H1 (cell line): ENCODE results near the gene CSF1. TPM values are rescaled to one million over a fixed set of nuclear protein-coding genes. Genes with fewer than 3 reads are reported as not detected.
A peak's percentile ranks its signal among the peaks of the same experiment; 100 is the strongest.

Experiments used
- ASH2L ChIP-seq: fragments of 200-600, 300-600 bp; sonication (generic); IDR thresholded peaks from one replicate; pipeline ENCODE4 v1.7.1; 2017; ENCODE audit warnings: low read length
- CEBPB ChIP-seq: IDR thresholded peaks from 2 replicates; pipeline ENCODE4 v1.6.1; 2012; ENCODE audit warnings: low read depth, low read length
- CHD2 ChIP-seq: IDR thresholded peaks from 2 replicates; pipeline ENCODE4 v1.6.1; 2012; ENCODE audit warnings: low read length, improper control_type of control experiment
- CTBP2 ChIP-seq: IDR thresholded peaks from 2 replicates; pipeline ENCODE4 v1.7.0; 2011; ENCODE audit warnings: borderline replicate concordance, mild to moderate bottlenecking, moderate library complexity, mixed read lengths, low read length; ENCODE audit not compliant: insufficient read depth, insufficient read length
- EGR1 ChIP-seq: IDR thresholded peaks from 2 replicates; pipeline ENCODE4 v1.6.1; 2011; ENCODE audit warnings: low read depth, low read length, borderline replicate concordance
- GABPA ChIP-seq: IDR thresholded peaks from 2 replicates; pipeline ENCODE4 v1.6.1; 2011; ENCODE audit warnings: mild to moderate bottlenecking, low read length, moderate library complexity, borderline replicate concordance; ENCODE audit not compliant: insufficient read depth
- GTF2F1 ChIP-seq: IDR thresholded peaks from 2 replicates; pipeline ENCODE4 v1.6.1; 2012; ENCODE audit warnings: low read depth, low read length, improper control_type of control experiment, borderline replicate concordance
- HDAC6 ChIP-seq: IDR thresholded peaks from one replicate; pipeline ENCODE4 v1.7.1; 2012; ENCODE audit warnings: low read depth, mild to moderate bottlenecking, inconsistent platforms, low read length, moderate library complexity
- JUND ChIP-seq: IDR thresholded peaks from 2 replicates; pipeline ENCODE4 v1.6.1; 2011; ENCODE audit warnings: mild to moderate bottlenecking, improper control_type of control experiment, low read length
- KDM5A ChIP-seq: fragments of 200-600 bp; IDR thresholded peaks from 2 replicates; pipeline ENCODE4 v1.7.1; 2012; ENCODE audit warnings: mild to moderate bottlenecking, low read length, inconsistent platforms, mixed read lengths
- PHF8 ChIP-seq: fragments of 200-600 bp; sonication (generic); conservative IDR thresholded peaks from 2 replicates; pipeline ENCODE4 v1.7.1; 2012; ENCODE audit warnings: low read depth, mild to moderate bottlenecking, inconsistent platforms, low read length, moderate library complexity
- POLR2A ChIP-seq, 2 experiments: IDR thresholded peaks; 1 replicate in 1 of 2; 2 replicates in 1 of 2; pipeline ENCODE4 v1.6.1; 2011; ENCODE audit warnings: low read depth in 2 of 2, low read length in 2 of 2, mild to moderate bottlenecking in 2 of 2; ENCODE audit errors: control extremely low read depth in 1 of 2
- RAD21 ChIP-seq, 2 experiments: IDR thresholded peaks in 1 of 2; conservative IDR thresholded peaks in 1 of 2; 2 replicates each; pipeline ENCODE4 v1.6.1; 2011; ENCODE audit warnings: low read depth in 2 of 2, low read length in 2 of 2, improper control_type of control experiment in 1 of 2, inconsistent platforms in 1 of 2, mild to moderate bottlenecking in 1 of 2, moderate library complexity in 1 of 2
- RFX5 ChIP-seq: IDR thresholded peaks from 2 replicates; pipeline ENCODE4 v1.6.1; 2011; ENCODE audit warnings: low read depth, low read length, improper control_type of control experiment, borderline replicate concordance
- SIRT6 ChIP-seq: IDR thresholded peaks from one replicate; pipeline ENCODE4 v1.7.1; 2012; ENCODE audit warnings: low read length, inconsistent platforms
- SP1 ChIP-seq: IDR thresholded peaks from 2 replicates; pipeline ENCODE4 v1.6.1; 2011; ENCODE audit warnings: low read depth, low read length
- SP4 ChIP-seq: IDR thresholded peaks from 2 replicates; pipeline ENCODE4 v1.6.1; 2012; ENCODE audit warnings: low read length, inconsistent platforms
- SRF ChIP-seq: IDR thresholded peaks from 2 replicates; pipeline ENCODE4 v1.6.1; 2011; ENCODE audit warnings: mild to moderate bottlenecking, low read depth, low read length, moderate library complexity
- TAF1 ChIP-seq: IDR thresholded peaks from 2 replicates; pipeline ENCODE4 v1.6.1; 2011; ENCODE audit warnings: mild to moderate bottlenecking, low read depth, low read length
- TBP ChIP-seq: IDR thresholded peaks from 2 replicates; pipeline ENCODE4 v1.6.1; 2011; ENCODE audit warnings: low read depth, low read length, improper control_type of control experiment
- ZNF274 ChIP-seq: IDR thresholded peaks from 2 replicates; pipeline ENCODE4 v1.7.0; 2012; ENCODE audit warnings: low read length, borderline replicate concordance; ENCODE audit errors: extremely low read depth
- polyA plus RNA-seq, 7 experiments: library from polyadenylated mRNA; depleted of rRNA in 3 of 7; stranded (reverse) in 5 of 7; unstranded in 2 of 7; fragments of >200 nt in 5 of 7; fragments of 200-250 nt in 2 of 7; gene quantifications; 1 replicate in 5 of 7; 2 replicates in 1 of 7; 4 replicates in 1 of 7; pipeline versions ENCODE4 v1.2.1 to v1.2.3, GENCODE V29; 2011 to 2013; ENCODE audit warnings: missing spikeins in 2 of 7, mixed read lengths in 2 of 7
- total RNA-seq: library from RNA; stranded (reverse); fragmentation: NEBNext Ultra II Directional; extraction: Animal tissue kit (Norgen Biotek cat#: 25700); gene quantifications from 2 replicates; pipeline ENCODE4 v1.2.1, GENCODE V29; 2021
- TF ChIP-seq, protein P1 (sequence below): IDR thresholded peaks from 2 replicates; pipeline ENCODE4 v1.6.1; 2012; ENCODE audit warnings: inconsistent platforms
- TF ChIP-seq, protein P2 (sequence below): IDR thresholded peaks from 2 replicates; pipeline ENCODE4 v1.6.1; 2012; ENCODE audit warnings: low read length, inconsistent platforms
- TF ChIP-seq, protein P3 (sequence below): IDR thresholded peaks from 2 replicates; pipeline ENCODE4 v1.6.1; 2012; ENCODE audit warnings: inconsistent platforms

The CSF1 gene
- total and polyA plus RNA-seq, 2 of the 8 experiments (the other 6 are each of a cell fraction or from before 2014, with no cell fraction given) = 3.3 to 5.4 TPM

DNA sequence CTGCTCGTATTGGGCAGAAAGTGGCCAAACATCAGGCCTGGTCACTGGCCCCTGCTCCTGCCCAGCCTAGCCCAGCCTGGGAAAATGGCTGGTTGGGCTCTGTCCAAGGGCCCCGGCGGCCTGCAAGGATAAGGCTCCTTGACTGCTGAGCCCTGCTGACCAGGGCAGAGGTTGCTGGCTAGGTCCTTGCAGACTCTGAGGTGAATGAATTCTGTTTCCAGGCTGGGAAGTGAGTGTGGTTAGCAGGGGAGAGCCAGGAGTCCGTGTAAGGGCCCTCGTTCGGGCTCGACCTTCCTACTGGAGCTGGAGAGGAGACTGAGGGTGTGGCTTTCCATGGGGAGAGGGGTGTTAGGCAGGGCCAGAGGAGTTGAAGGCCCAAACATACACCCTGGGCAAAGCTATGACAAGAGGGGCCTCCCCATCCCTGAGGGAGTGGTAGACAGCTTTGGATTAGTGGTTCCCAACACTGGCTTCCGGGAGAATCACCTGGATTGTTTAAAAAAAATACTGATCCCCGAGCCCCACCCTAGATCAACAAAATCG is 20.6 kb downstream of the CSF1 start (continued):
- TF ChIP-seq HDAC6 (no peak), CHD2 (no peak), CTBP2 (peak; percentile 90), SRF (no peak), SIRT6 (no peak), GTF2F1 (no peak), SP4 (0 out of 2 replicates have a peak, but pooled peaks have one; percentile 40), PHF8 (no peak), CEBPB (no peak), RFX5 (no peak), JUND (peak; percentile 77), RAD21 (IDR thresholded peaks at IDR 0.05 in 1 of 2, conservative IDR thresholded peaks at IDR 0.05 in 1 of 2; ENCODE audit: low read depth in 2 of 2, low read length in 2 of 2) (peak; percentile 30 to 47; a peak in 3 of 4 replicates), ASH2L (peak; percentile 38), TBP (peak; percentile 77), POLR2A (IDR thresholded peaks at IDR 0.05; ENCODE audit: control extremely low read depth in 1 of 2, low read depth in 2 of 2, low read length in 2 of 2) (peak in 1 of 2 experiments; percentile 49; a peak in 1 of 3 replicates), KDM5A (no peak), SP1 (peak; percentile 50; the same call in 1 of the 2 replicates), EGR1 (no peak), GABPA (no peak), ZNF274 (no peak), TAF1 (peak; percentile 68; the same call in 1 of the 2 replicates)
- TF ChIP-seq, protein P1, sequence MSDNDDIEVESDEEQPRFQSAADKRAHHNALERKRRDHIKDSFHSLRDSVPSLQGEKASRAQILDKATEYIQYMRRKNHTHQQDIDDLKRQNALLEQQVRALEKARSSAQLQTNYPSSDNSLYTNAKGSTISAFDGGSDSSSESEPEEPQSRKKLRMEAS = peak; percentile 35; the same call in 1 of the 2 replicates
- TF ChIP-seq, protein P2, sequence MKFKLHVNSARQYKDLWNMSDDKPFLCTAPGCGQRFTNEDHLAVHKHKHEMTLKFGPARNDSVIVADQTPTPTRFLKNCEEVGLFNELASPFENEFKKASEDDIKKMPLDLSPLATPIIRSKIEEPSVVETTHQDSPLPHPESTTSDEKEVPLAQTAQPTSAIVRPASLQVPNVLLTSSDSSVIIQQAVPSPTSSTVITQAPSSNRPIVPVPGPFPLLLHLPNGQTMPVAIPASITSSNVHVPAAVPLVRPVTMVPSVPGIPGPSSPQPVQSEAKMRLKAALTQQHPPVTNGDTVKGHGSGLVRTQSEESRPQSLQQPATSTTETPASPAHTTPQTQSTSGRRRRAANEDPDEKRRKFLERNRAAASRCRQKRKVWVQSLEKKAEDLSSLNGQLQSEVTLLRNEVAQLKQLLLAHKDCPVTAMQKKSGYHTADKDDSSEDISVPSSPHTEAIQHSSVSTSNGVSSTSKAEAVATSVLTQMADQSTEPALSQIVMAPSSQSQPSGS = no peak
- TF ChIP-seq, protein P3, sequence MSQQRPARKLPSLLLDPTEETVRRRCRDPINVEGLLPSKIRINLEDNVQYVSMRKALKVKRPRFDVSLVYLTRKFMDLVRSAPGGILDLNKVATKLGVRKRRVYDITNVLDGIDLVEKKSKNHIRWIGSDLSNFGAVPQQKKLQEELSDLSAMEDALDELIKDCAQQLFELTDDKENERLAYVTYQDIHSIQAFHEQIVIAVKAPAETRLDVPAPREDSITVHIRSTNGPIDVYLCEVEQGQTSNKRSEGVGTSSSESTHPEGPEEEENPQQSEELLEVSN = no peak
